ENCODE measurements around the gene XRCC3.

The XRCC3 gene

DNA sequence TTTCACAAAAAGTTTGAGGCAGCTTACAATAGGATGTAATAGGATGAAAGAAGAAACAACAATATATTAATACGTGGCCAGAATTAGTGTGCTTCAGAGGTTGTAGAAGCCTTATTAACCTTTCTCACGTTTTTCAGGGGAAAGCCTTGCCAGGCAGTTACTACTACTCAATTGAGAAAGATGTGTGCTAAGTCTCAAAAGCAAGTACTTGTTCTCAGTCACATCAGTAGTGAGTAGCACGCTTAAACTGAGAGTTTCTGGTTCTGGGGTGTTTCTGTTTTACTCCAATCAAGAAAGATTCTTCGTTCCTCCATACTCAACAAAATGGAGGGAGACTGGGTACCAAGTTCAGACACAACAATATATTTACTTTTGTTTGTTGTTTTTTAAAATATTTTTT is 47.6 kb downstream of the XRCC3 start:
- ChIA-PET CTCF (interaction anchor here (0.7 kb wide), 1 partner anchor 97 kb away, joined by 3 read pairs; no protein-coding TSS in a partner anchor), POLR2A (no interaction called here)
- Histone ChIP-seq H3K4me3 (ENCODE audit: low read depth, low read length) (no peak overlapping the region), H3K36me3 (ENCODE audit: control insufficient read depth in 2 of 2, insufficient read depth in 1 of 2, low read length in 2 of 2) (peaks cover 67 to 77% of the 10 kb centered on the region in 2 experiments), H3K4me1 (ENCODE audit: control insufficient read depth, insufficient read depth, low read length) (no peaks in the 10 kb centered on the region), H3K9me3 (ENCODE audit: control insufficient read depth, insufficient read depth, low read depth, low read length) (no peaks in the 10 kb centered on the region), H3K27ac (ENCODE audit: extremely low read depth, low read depth, low read length) (no peak overlapping the region)
- TF ChIP-seq, protein P1, sequence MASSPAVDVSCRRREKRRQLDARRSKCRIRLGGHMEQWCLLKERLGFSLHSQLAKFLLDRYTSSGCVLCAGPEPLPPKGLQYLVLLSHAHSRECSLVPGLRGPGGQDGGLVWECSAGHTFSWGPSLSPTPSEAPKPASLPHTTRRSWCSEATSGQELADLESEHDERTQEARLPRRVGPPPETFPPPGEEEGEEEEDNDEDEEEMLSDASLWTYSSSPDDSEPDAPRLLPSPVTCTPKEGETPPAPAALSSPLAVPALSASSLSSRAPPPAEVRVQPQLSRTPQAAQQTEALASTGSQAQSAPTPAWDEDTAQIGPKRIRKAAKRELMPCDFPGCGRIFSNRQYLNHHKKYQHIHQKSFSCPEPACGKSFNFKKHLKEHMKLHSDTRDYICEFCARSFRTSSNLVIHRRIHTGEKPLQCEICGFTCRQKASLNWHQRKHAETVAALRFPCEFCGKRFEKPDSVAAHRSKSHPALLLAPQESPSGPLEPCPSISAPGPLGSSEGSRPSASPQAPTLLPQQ (tag by site-specific recombination; IDR thresholded peaks at IDR 0.05): no peak
- no peak for TF ChIP-seq ZNF23 (tag by site-specific recombination; IDR thresholded peaks at IDR 0.05; ENCODE audit: borderline replicate concordance)
- no peak for TF ChIP-seq ZBTB1 (tag by site-specific recombination; IDR thresholded peaks at IDR 0.05)
- no peak for TF ChIP-seq KLF9 (tag by site-specific recombination; IDR thresholded peaks at IDR 0.05; ENCODE audit: low read depth)
- no peak for TF ChIP-seq ZNF274 (IDR thresholded peaks at IDR 0.05; ENCODE audit: low read length)
- TF ChIP-seq ZNF274 (tag by site-specific recombination; IDR thresholded peaks at IDR 0.05; ENCODE audit: borderline replicate concordance): no peak
- no peak for TF ChIP-seq ZNF670 (tag by site-specific recombination; IDR thresholded peaks at IDR 0.05; ENCODE audit: low read depth)
- TF ChIP-seq, protein P2, sequence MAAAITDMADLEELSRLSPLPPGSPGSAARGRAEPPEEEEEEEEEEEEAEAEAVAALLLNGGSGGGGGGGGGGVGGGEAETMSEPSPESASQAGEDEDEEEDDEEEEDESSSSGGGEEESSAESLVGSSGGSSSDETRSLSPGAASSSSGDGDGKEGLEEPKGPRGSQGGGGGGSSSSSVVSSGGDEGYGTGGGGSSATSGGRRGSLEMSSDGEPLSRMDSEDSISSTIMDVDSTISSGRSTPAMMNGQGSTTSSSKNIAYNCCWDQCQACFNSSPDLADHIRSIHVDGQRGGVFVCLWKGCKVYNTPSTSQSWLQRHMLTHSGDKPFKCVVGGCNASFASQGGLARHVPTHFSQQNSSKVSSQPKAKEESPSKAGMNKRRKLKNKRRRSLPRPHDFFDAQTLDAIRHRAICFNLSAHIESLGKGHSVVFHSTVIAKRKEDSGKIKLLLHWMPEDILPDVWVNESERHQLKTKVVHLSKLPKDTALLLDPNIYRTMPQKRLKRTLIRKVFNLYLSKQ (tag by site-specific recombination; IDR thresholded peaks at IDR 0.05; ENCODE audit: borderline replicate concordance): no peak
- TF ChIP-seq, protein P3, sequence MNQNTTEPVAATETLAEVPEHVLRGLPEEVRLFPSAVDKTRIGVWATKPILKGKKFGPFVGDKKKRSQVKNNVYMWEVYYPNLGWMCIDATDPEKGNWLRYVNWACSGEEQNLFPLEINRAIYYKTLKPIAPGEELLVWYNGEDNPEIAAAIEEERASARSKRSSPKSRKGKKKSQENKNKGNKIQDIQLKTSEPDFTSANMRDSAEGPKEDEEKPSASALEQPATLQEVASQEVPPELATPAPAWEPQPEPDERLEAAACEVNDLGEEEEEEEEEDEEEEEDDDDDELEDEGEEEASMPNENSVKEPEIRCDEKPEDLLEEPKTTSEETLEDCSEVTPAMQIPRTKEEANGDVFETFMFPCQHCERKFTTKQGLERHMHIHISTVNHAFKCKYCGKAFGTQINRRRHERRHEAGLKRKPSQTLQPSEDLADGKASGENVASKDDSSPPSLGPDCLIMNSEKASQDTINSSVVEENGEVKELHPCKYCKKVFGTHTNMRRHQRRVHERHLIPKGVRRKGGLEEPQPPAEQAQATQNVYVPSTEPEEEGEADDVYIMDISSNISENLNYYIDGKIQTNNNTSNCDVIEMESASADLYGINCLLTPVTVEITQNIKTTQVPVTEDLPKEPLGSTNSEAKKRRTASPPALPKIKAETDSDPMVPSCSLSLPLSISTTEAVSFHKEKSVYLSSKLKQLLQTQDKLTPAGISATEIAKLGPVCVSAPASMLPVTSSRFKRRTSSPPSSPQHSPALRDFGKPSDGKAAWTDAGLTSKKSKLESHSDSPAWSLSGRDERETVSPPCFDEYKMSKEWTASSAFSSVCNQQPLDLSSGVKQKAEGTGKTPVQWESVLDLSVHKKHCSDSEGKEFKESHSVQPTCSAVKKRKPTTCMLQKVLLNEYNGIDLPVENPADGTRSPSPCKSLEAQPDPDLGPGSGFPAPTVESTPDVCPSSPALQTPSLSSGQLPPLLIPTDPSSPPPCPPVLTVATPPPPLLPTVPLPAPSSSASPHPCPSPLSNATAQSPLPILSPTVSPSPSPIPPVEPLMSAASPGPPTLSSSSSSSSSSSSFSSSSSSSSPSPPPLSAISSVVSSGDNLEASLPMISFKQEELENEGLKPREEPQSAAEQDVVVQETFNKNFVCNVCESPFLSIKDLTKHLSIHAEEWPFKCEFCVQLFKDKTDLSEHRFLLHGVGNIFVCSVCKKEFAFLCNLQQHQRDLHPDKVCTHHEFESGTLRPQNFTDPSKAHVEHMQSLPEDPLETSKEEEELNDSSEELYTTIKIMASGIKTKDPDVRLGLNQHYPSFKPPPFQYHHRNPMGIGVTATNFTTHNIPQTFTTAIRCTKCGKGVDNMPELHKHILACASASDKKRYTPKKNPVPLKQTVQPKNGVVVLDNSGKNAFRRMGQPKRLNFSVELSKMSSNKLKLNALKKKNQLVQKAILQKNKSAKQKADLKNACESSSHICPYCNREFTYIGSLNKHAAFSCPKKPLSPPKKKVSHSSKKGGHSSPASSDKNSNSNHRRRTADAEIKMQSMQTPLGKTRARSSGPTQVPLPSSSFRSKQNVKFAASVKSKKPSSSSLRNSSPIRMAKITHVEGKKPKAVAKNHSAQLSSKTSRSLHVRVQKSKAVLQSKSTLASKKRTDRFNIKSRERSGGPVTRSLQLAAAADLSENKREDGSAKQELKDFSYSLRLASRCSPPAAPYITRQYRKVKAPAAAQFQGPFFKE (tag by site-specific recombination; IDR thresholded peaks at IDR 0.05; ENCODE audit: borderline replicate concordance): no peak
- TF ChIP-seq ZNF341 (tag by site-specific recombination; IDR thresholded peaks at IDR 0.05; ENCODE audit: low read depth): no peak
- no peak for TF ChIP-seq KLF1 (tag by site-specific recombination; IDR thresholded peaks at IDR 0.05)
- TF ChIP-seq, protein P4, sequence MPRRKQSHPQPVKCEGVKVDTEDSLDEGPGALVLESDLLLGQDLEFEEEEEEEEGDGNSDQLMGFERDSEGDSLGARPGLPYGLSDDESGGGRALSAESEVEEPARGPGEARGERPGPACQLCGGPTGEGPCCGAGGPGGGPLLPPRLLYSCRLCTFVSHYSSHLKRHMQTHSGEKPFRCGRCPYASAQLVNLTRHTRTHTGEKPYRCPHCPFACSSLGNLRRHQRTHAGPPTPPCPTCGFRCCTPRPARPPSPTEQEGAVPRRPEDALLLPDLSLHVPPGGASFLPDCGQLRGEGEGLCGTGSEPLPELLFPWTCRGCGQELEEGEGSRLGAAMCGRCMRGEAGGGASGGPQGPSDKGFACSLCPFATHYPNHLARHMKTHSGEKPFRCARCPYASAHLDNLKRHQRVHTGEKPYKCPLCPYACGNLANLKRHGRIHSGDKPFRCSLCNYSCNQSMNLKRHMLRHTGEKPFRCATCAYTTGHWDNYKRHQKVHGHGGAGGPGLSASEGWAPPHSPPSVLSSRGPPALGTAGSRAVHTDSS (tag by site-specific recombination; IDR thresholded peaks at IDR 0.05): no peak
- no peak for TF ChIP-seq ZNF48 (tag by site-specific recombination; IDR thresholded peaks at IDR 0.05)
- no peak for TF ChIP-seq ZNF791 (tag by site-specific recombination; IDR thresholded peaks at IDR 0.05)
- no peak for TF ChIP-seq TCF7L2 (IDR thresholded peaks at IDR 0.05; ENCODE audit: borderline replicate concordance, low read depth, low read length)
- TF ChIP-seq ZNF624 (tag by site-specific recombination; IDR thresholded peaks at IDR 0.05): no peak
- TF ChIP-seq ZNF112 (tag by site-specific recombination; IDR thresholded peaks at IDR 0.05): no peak
- TF ChIP-seq, protein P5, sequence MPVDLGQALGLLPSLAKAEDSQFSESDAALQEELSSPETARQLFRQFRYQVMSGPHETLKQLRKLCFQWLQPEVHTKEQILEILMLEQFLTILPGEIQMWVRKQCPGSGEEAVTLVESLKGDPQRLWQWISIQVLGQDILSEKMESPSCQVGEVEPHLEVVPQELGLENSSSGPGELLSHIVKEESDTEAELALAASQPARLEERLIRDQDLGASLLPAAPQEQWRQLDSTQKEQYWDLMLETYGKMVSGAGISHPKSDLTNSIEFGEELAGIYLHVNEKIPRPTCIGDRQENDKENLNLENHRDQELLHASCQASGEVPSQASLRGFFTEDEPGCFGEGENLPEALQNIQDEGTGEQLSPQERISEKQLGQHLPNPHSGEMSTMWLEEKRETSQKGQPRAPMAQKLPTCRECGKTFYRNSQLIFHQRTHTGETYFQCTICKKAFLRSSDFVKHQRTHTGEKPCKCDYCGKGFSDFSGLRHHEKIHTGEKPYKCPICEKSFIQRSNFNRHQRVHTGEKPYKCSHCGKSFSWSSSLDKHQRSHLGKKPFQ (tag by site-specific recombination; IDR thresholded peaks at IDR 0.05): no peak
- no peak for TF ChIP-seq OSR2 (tag by site-specific recombination; IDR thresholded peaks at IDR 0.05)
- TF ChIP-seq ZSCAN16 (tag by site-specific recombination; IDR thresholded peaks at IDR 0.05): no peak

Data from HEK293 (cell line).